DOHH2 (cell line): ENCODE results near the gene YPEL3.

Source experiments
- H3F3A ChIP-seq: fragments of 200-600 bp; sonication (generic), shearing (Covaris generic); 2 replicates; pipeline ENCODE4 v1.6.0; 2016; ENCODE audit warnings: antibody characterized with exemption, mild to moderate bottlenecking; ENCODE audit not compliant: control insufficient read depth, insufficient read depth
- H3K27ac ChIP-seq: fragments of 200-600 bp; sonication (generic); 2 replicates; pipeline ENCODE4 v1.5.1; 2014; ENCODE audit warnings: low read depth, mild to moderate bottlenecking, low read length, moderate library complexity
- H3K27me3 ChIP-seq: fragments of 200-600 bp; sonication (generic); 2 replicates; pipeline ENCODE4 v1.6.1; 2014; ENCODE audit warnings: mild to moderate bottlenecking, low read length, mixed read lengths; ENCODE audit not compliant: control insufficient read depth
- H3K36me3 ChIP-seq: fragments of 200-600 bp; sonication (generic); 2 replicates; pipeline ENCODE4 v1.6.1; 2014; ENCODE audit warnings: mild to moderate bottlenecking, low read length, moderate library complexity, mixed read lengths; ENCODE audit not compliant: control insufficient read depth
- H3K4me1 ChIP-seq: fragments of 200-600 bp; sonication (generic); 2 replicates; pipeline ENCODE4 v1.6.1; 2014; ENCODE audit warnings: mild to moderate bottlenecking, low read length, mixed read lengths; ENCODE audit not compliant: control insufficient read depth
- H3K4me2 ChIP-seq: fragments of 200-600 bp; sonication (generic); 2 replicates; pipeline ENCODE4 v1.6.0; 2014; ENCODE audit warnings: mild to moderate bottlenecking, low read length, moderate library complexity
- H3K4me3 ChIP-seq: fragments of 200-600 bp; sonication (generic); 2 replicates; pipeline ENCODE4 v1.5.1; 2014; ENCODE audit warnings: mild to moderate bottlenecking, low read length, mixed read lengths
- H3K79me2 ChIP-seq: fragments of 200-600 bp; sonication (generic); 2 replicates; pipeline ENCODE4 v1.6.1; 2014; ENCODE audit warnings: mild to moderate bottlenecking, low read length, mixed read lengths; ENCODE audit not compliant: control insufficient read depth
- H3K9me2 ChIP-seq: fragments of 200-600 bp; sonication (generic); replicated peaks from 2 replicates; pipeline ENCODE4 v1.6.1; 2014; ENCODE audit warnings: mild to moderate bottlenecking, low read length, mixed read lengths; ENCODE audit not compliant: control insufficient read depth
- H3K9me3 ChIP-seq: fragments of 200-600 bp; sonication (generic); 2 replicates; pipeline ENCODE4 v1.6.1; 2014; ENCODE audit warnings: antibody characterized with exemption, low read length, mixed read lengths; ENCODE audit not compliant: control insufficient read depth, insufficient read depth
- H4K20me1 ChIP-seq: fragments of 200-600 bp; sonication (generic); 2 replicates; pipeline ENCODE4 v1.6.0; 2014; ENCODE audit warnings: low read depth, mild to moderate bottlenecking, antibody characterized with exemption, low read length, moderate library complexity; ENCODE audit not compliant: control insufficient read depth, insufficient read depth
- CTCF ChIP-seq: fragments of 200-600 bp; sonication (generic); IDR thresholded peaks from one replicate; pipeline ENCODE4 v1.5.1; 2014; ENCODE audit warnings: antibody characterized with exemption, mild to moderate bottlenecking, low read depth, low read length; ENCODE audit not compliant: poor library complexity, severe bottlenecking
- EZH2phosphoT487 ChIP-seq: fragments of 200-600 bp; sonication (generic); IDR thresholded peaks from 2 replicates; pipeline ENCODE4 v1.6.1; 2017; ENCODE audit warnings: borderline replicate concordance, mild to moderate bottlenecking, antibody characterized with exemption, low read length, moderate library complexity, mixed read lengths

The YPEL3 gene

GRCh38 chr16:30052671-30053372, 43.2 kb downstream of the YPEL3 start:
- H3F3A ChIP-seq = peaks cover 3% of the 10 kb centered on the region; the same call in 1 of the 2 replicates
- H3K79me2 ChIP-seq = peaks cover 15% of the 10 kb centered on the region
- H3K9me3 ChIP-seq = no peaks in the 10 kb centered on the region
- H3K4me2 ChIP-seq = peak overlapping the region; percentile 78
- peak overlapping the region; percentile 71 for H3K27ac ChIP-seq
- H3K4me1 ChIP-seq = peaks cover 28% of the 10 kb centered on the region
- peaks cover 6% of the 10 kb centered on the region; the same call in 1 of the 2 replicates for H3K36me3 ChIP-seq
- H3K9me2 ChIP-seq = no peaks in the 10 kb centered on the region
- H4K20me1 ChIP-seq = no peaks in the 10 kb centered on the region
- no peaks in the 10 kb centered on the region for H3K27me3 ChIP-seq
- TF ChIP-seq EZH2phosphoT487 = no peak
- peak overlapping the region; percentile 97 for H3K4me3 ChIP-seq

- H3K36me3 ChIP-seq = 0 out of 2 replicates have a peak, but pooled peaks cover 6% of the 10 kb centered on the region
- peaks cover 28% of the 10 kb centered on the region for H3K4me1 ChIP-seq
- no peaks in the 10 kb centered on the region for H3K9me3 ChIP-seq
- H3K27me3 ChIP-seq = no peaks in the 10 kb centered on the region
- H3K79me2 ChIP-seq = peaks cover 15% of the 10 kb centered on the region
- H3K27ac ChIP-seq = no peak overlapping the region
- peak overlapping the region; percentile 78 for H3K4me2 ChIP-seq
- no peaks in the 10 kb centered on the region for H3K9me2 ChIP-seq
- H4K20me1 ChIP-seq = no peaks in the 10 kb centered on the region
- H3F3A ChIP-seq = peaks cover 3% of the 10 kb centered on the region; the same call in 1 of the 2 replicates
- TF ChIP-seq EZH2phosphoT487 = no peak
- TF ChIP-seq CTCF = no peak
- H3K4me3 ChIP-seq = peak overlapping the region; percentile 97
These were observed 44.5 kb downstream of the YPEL3 start for GRCh38 chr16:30051518-30051917.

GRCh38 chr16:30049871-30050270, 46.1 kb downstream of the YPEL3 start:
- Histone ChIP-seq H3K9me3 (no peaks in the 10 kb centered on the region), H3K4me3 (no peak overlapping the region), H3K79me2 (peaks cover 15% of the 10 kb centered on the region), H3K27me3 (no peaks in the 10 kb centered on the region), H3K36me3 (no peaks in the 10 kb centered on the region), H3F3A (0 out of 2 replicates have a peak, but pooled peaks cover 3% of the 10 kb centered on the region), H4K20me1 (no peaks in the 10 kb centered on the region), H3K9me2 (no peaks in the 10 kb centered on the region), H3K27ac (no peak overlapping the region), H3K4me2 (no peak overlapping the region), H3K4me1 (peaks cover 22% of the 10 kb centered on the region)
- TF ChIP-seq CTCF (no peak), EZH2phosphoT487 (no peak)

GRCh38 chr16:30046588-30046987, 49.4 kb downstream of the YPEL3 start:
- no peak overlapping the region for H3K27ac ChIP-seq
- no peak overlapping the region for H3K4me3 ChIP-seq
- no peak overlapping the region for H3K4me2 ChIP-seq
- peaks cover 2% of the 10 kb centered on the region; the same call in 1 of the 2 replicates for H3K4me1 ChIP-seq
- H3K36me3 ChIP-seq = no peaks in the 10 kb centered on the region
- H3F3A ChIP-seq = 0 out of 2 replicates have a peak, but pooled peaks cover 3% of the 10 kb centered on the region
- H3K9me2 ChIP-seq = no peaks in the 10 kb centered on the region
- TF ChIP-seq CTCF = no peak
- no peaks in the 10 kb centered on the region for H3K9me3 ChIP-seq
- peaks cover 1% of the 10 kb centered on the region for H3K79me2 ChIP-seq
- no peaks in the 10 kb centered on the region; the same call in 1 of the 2 replicates for H3K27me3 ChIP-seq
- H4K20me1 ChIP-seq = no peaks in the 10 kb centered on the region
